H9 (cell line): Measurements from ENCODE around the gene RABGAP1L. TPM values are rescaled to one million over a fixed set of nuclear protein-coding genes. Genes with fewer than 3 reads are reported as not detected.

Experiments
- DNase-seq: peaks from one replicate; pipeline ENCODE4 v3.0.0-alpha.2; 2017
- H2AFZ ChIP-seq: one replicate; pipeline ENCODE4 v1.6.1; 2013; ENCODE audit warnings: mild to moderate bottlenecking, low read length, control low read depth, moderate library complexity
- H2AK5ac ChIP-seq: 2 replicates; pipeline ENCODE4 v1.6.1; 2013; ENCODE audit warnings: low read length, control low read depth, mixed read lengths; ENCODE audit not compliant: insufficient read length
- H2BK120ac ChIP-seq: one replicate; pipeline ENCODE4 v1.6.1; 2013; ENCODE audit warnings: low read depth, mild to moderate bottlenecking, low read length, control low read depth, inconsistent platforms; ENCODE audit not compliant: poor library complexity, severe bottlenecking
- H2BK12ac ChIP-seq: 2 replicates; pipeline ENCODE4 v1.6.1; 2013; ENCODE audit warnings: low read length, control low read depth, mixed read lengths, low read depth; ENCODE audit not compliant: insufficient read length
- H2BK15ac ChIP-seq: 2 replicates; pipeline ENCODE4 v1.6.1; 2013; ENCODE audit warnings: low read depth, low read length, control low read depth
- H2BK20ac ChIP-seq: one replicate; pipeline ENCODE4 v1.6.1; 2013; ENCODE audit warnings: low read depth, mild to moderate bottlenecking, low read length, control low read depth, inconsistent platforms; ENCODE audit not compliant: poor library complexity, severe bottlenecking
- H2BK5ac ChIP-seq: 2 replicates; pipeline ENCODE4 v1.6.1; 2013; ENCODE audit warnings: low read length, control low read depth, mixed read lengths; ENCODE audit not compliant: insufficient read length
- H3K14ac ChIP-seq: 2 replicates; pipeline ENCODE4 v1.6.1; 2013; ENCODE audit warnings: low read length, control low read depth; ENCODE audit not compliant: insufficient read depth
- H3K18ac ChIP-seq: 2 replicates; pipeline ENCODE4 v1.6.1; 2013; ENCODE audit warnings: low read depth, mild to moderate bottlenecking, mixed read lengths, low read length, control low read depth; ENCODE audit not compliant: insufficient read length
- H3K23ac ChIP-seq: 2 replicates; pipeline ENCODE4 v1.6.1; 2013; ENCODE audit warnings: low read length, control low read depth, mixed read lengths, low read depth; ENCODE audit not compliant: insufficient read length
- H3K23me2 ChIP-seq: 2 replicates; pipeline ENCODE4 v1.6.1; 2013; ENCODE audit warnings: low read depth, mild to moderate bottlenecking, mixed read lengths, low read length, control low read depth; ENCODE audit not compliant: insufficient read length, poor library complexity, severe bottlenecking
- H3K27ac ChIP-seq: 2 replicates; pipeline ENCODE4 v1.5.1; 2013; ENCODE audit warnings: low read length, control low read depth, mixed read lengths, low read depth; ENCODE audit not compliant: insufficient read length
- H3K27me3 ChIP-seq: 2 replicates; pipeline ENCODE4 v1.6.1; 2013; ENCODE audit warnings: low read length, control low read depth, inconsistent platforms; ENCODE audit not compliant: insufficient read depth
- H3K4ac ChIP-seq: 2 replicates; pipeline ENCODE4 v1.6.1; 2013; ENCODE audit warnings: low read depth, mild to moderate bottlenecking, control low read depth, inconsistent platforms, low read length, moderate library complexity
- H3K4me1 ChIP-seq: 2 replicates; pipeline ENCODE4 v1.6.1; 2013; ENCODE audit warnings: low read length, control low read depth, inconsistent platforms; ENCODE audit not compliant: insufficient read depth
- H3K4me2 ChIP-seq: 2 replicates; pipeline ENCODE4 v1.6.1; 2013; ENCODE audit warnings: low read length, control low read depth, mixed read lengths; ENCODE audit not compliant: insufficient read length, insufficient read depth
- H3K56ac ChIP-seq: 2 replicates; pipeline ENCODE4 v1.6.1; 2013; ENCODE audit warnings: low read depth, mild to moderate bottlenecking, mixed read lengths, low read length, control low read depth; ENCODE audit not compliant: insufficient read length
- H3K79me1 ChIP-seq: 2 replicates; pipeline ENCODE4 v1.6.1; 2013; ENCODE audit warnings: low read depth, mild to moderate bottlenecking, moderate library complexity, low read length, control low read depth, inconsistent platforms; ENCODE audit not compliant: insufficient read depth, poor library complexity, severe bottlenecking
- H3K79me2 ChIP-seq: 2 replicates; pipeline ENCODE4 v1.6.1; 2013; ENCODE audit warnings: low read length, control low read depth, inconsistent platforms; ENCODE audit not compliant: insufficient read depth
- H3K9ac ChIP-seq: 2 replicates; pipeline ENCODE4 v1.6.1; 2013; ENCODE audit warnings: low read length, control low read depth, mixed read lengths; ENCODE audit not compliant: insufficient read length; ENCODE audit errors: extremely low read depth
- H3K9me3 ChIP-seq: one replicate; pipeline ENCODE4 v1.6.1; 2013; ENCODE audit warnings: low read depth, low read length, inconsistent platforms; ENCODE audit not compliant: control insufficient read depth
- H3T11ph ChIP-seq: one replicate; pipeline ENCODE4 v1.6.1; 2013; ENCODE audit warnings: mild to moderate bottlenecking, low read length, control low read depth, inconsistent platforms
- H4K20me1 ChIP-seq: one replicate; pipeline ENCODE4 v1.6.1; 2013; ENCODE audit not compliant: control insufficient read depth, insufficient read length, insufficient read depth
- H4K5ac ChIP-seq: 2 replicates; pipeline ENCODE4 v1.6.1; 2013; ENCODE audit warnings: low read depth, mild to moderate bottlenecking, mixed read lengths, low read length, control low read depth; ENCODE audit not compliant: insufficient read length
- H4K8ac ChIP-seq: replicated peaks from 2 replicates; pipeline ENCODE4 v1.6.1; 2013; ENCODE audit warnings: low read length, control low read depth, mixed read lengths, low read depth; ENCODE audit not compliant: insufficient read length
- H4K91ac ChIP-seq: 2 replicates; pipeline ENCODE4 v1.6.1; 2013; ENCODE audit warnings: low read depth, mild to moderate bottlenecking, moderate library complexity, mixed read lengths, low read length, control low read depth; ENCODE audit not compliant: insufficient read length
- H3K27ac Mint-ChIP-seq, 3 experiments: 2 replicates in 2 of 3; 3 replicates in 1 of 3; pipeline ENCODE4 v1.8.0; 2020 to 2021; ENCODE audit warnings: mixed read lengths in 3 of 3, mild to moderate bottlenecking in 1 of 3, moderate library complexity in 1 of 3
- H3K27me3 Mint-ChIP-seq: 2 replicates; pipeline ENCODE4 v1.8.0; 2021; ENCODE audit warnings: low read depth, mild to moderate bottlenecking, moderate library complexity, mixed read lengths
- H3K36me3 Mint-ChIP-seq, 3 experiments: 2 replicates in 2 of 3; 3 replicates in 1 of 3; pipeline ENCODE4 v1.8.0; 2020 to 2021; ENCODE audit warnings: low read depth in 3 of 3, mixed read lengths in 3 of 3; ENCODE audit not compliant: insufficient read depth in 1 of 3
- H3K4me1 Mint-ChIP-seq, 2 experiments: 2 replicates each; pipeline ENCODE4 v1.8.0; 2020; ENCODE audit warnings: mixed read lengths in 2 of 2
- H3K4me3 Mint-ChIP-seq, 2 experiments: 2 replicates in 1 of 2; 3 replicates in 1 of 2; pipeline ENCODE4 v1.8.0; 2020 to 2021; ENCODE audit warnings: mild to moderate bottlenecking in 2 of 2, mixed read lengths in 2 of 2, moderate library complexity in 1 of 2
- H3K9me3 Mint-ChIP-seq, 2 experiments: 2 replicates in 1 of 2; 3 replicates in 1 of 2; pipeline ENCODE4 v1.8.0; 2020; ENCODE audit warnings: mild to moderate bottlenecking in 2 of 2, mixed read lengths in 2 of 2, moderate library complexity in 1 of 2
- CTCF ChIP-seq: fragments of 200-600 bp; sonication (generic); conservative IDR thresholded peaks from 3 replicates; pipeline ENCODE4 v1.8.0; 2021; ENCODE audit warnings: antibody characterized with exemption, mild to moderate bottlenecking
- WGBS: extraction: QIAGEN DNeasy Blood & Tissue Kit; methylation state at CpG from one replicate; pipeline ENCODE4 v1.1.7; 2013; ENCODE audit warnings: missing lambda C conversion rate, low lambda C conversion rate, mixed read lengths; ENCODE audit not compliant: insufficient read length; ENCODE audit errors: extremely low coverage; 5-methylcytosine and 5-hydroxymethylcytosine counted together
- total RNA-seq: library from RNA; stranded (reverse); gene quantifications from 2 replicates; pipeline ENCODE4 v1.2.1, GENCODE V29; 2021

RABGAP1L gene
- total RNA-seq, 1 experiment from 2014 or later = 147 TPM

DNA sequence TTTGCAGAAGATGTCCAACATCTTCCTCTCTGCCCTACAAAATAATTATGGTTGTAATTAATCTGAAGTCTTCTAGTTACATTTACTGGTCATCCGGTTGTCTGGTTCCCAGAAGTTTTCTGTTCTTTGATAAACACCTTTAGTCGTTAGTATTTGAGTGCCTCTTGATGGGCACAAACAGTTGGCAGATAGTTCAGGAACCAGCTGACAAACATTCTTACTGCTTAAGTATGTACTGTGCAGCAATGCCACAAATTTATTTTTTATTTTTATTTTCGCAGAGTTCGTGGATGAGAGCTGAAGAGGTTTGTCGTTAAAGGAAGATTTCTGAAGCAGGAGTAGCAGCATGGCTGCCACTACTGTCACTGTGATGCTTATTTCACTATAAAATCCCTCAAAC lies 84.7 kb downstream of the RABGAP1L start:
- no CpG with 5 or more reads among the region's 5 CpGs for WGBS
- no peak overlapping the region for H3K9ac ChIP-seq

More for the DNA sequence above, 84.7 kb downstream of the RABGAP1L start:
- no peak for TF ChIP-seq CTCF
- peaks cover 0 to 6% of the 10 kb centered on the region in 2 experiments; a peak in 1 of 5 replicates for H3K9me3 Mint-ChIP-seq
- H3K18ac ChIP-seq = no peak overlapping the region
- H2AK5ac ChIP-seq = no peak overlapping the region
- H3K23ac ChIP-seq = no peak overlapping the region
- H3K4me3 Mint-ChIP-seq = no peak overlapping the region
- H4K5ac ChIP-seq = no peak overlapping the region
- H3K36me3 Mint-ChIP-seq = peaks cover 2 to 18% (median 5%) of the 10 kb centered on the region in 3 experiments; a peak in 5 of 7 replicates
- peaks cover 4 to 5% of the 10 kb centered on the region in 2 experiments; a peak in 3 of 4 replicates for H3K4me1 Mint-ChIP-seq
- H3K79me2 ChIP-seq = no peaks in the 10 kb centered on the region
- no peaks in the 10 kb centered on the region for H3K27me3 ChIP-seq
- H4K91ac ChIP-seq = no peak overlapping the region
- H2BK15ac ChIP-seq = no peak overlapping the region
- no peak overlapping the region for H2BK120ac ChIP-seq
- no peak overlapping the region for H3K4me2 ChIP-seq
- H3T11ph ChIP-seq = no peak overlapping the region
- no peak overlapping the region for H3K14ac ChIP-seq
- H3K23me2 ChIP-seq = no peaks in the 10 kb centered on the region
- no peak overlapping the region for H3K4ac ChIP-seq
- no peak overlapping the region for H2BK12ac ChIP-seq
- no peak overlapping the region for H3K27ac ChIP-seq
- H2AFZ ChIP-seq = no peak overlapping the region
- no peak for DNase-seq
- H3K27me3 Mint-ChIP-seq = no peaks in the 10 kb centered on the region
- no peak overlapping the region for H4K8ac ChIP-seq
- no peaks in the 10 kb centered on the region for H3K4me1 ChIP-seq
- no peaks in the 10 kb centered on the region for H4K20me1 ChIP-seq
- no peak overlapping the region for H3K56ac ChIP-seq
- no peaks in the 10 kb centered on the region for H3K9me3 ChIP-seq
- H2BK5ac ChIP-seq = no peak overlapping the region
- H2BK20ac ChIP-seq = no peak overlapping the region
- no peaks in the 10 kb centered on the region for H3K79me1 ChIP-seq
- no peak overlapping the region for H3K27ac Mint-ChIP-seq
